ENCODE results near the gene P2RY6. TPM values are rescaled to one million over a fixed set of nuclear protein-coding genes. Genes with fewer than 3 reads are reported as not detected.
A peak's percentile ranks its signal among the peaks of the same experiment; 100 is the strongest.

Gene P2RY6
- total RNA-seq, 4 donors from 2014 or later, result 1.0 to 4.2 (median 2.4) TPM

DNA sequence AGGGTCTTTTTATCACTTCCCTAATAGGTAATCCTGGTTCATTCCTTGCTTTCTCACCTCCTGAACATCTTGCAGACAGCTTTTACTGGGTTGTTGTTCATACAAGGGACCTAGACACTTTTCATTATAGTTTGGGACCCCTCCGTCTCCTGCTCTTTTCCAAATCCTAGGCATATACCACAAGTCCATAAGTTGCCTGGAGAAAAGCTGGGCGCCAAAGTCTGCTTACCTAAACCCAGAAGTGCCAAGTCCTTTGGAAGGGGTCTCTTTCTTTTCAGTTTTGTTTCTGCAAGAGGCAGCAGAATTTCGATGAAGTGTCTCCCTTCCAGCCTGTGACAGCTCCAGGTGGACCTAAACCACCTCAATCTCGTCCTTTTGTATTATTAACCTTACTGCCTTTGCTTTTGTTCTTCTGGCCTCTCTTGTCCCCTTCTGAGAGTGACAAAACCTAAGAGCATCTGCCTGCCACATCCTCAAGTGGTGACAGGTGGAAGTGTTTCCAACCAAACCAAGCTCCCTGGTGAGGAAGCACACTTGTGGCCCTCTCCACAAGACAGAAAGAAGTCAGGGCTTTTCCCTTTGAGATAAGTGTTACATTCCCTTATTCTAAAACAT lies 19.5 kb upstream of the P2RY6 start:
- ATAC-seq (ENCODE audit: low FRiP score) (no peak), DNase-seq (ENCODE audit: low spot score) (no peak)
- TF ChIP-seq, protein P1, sequence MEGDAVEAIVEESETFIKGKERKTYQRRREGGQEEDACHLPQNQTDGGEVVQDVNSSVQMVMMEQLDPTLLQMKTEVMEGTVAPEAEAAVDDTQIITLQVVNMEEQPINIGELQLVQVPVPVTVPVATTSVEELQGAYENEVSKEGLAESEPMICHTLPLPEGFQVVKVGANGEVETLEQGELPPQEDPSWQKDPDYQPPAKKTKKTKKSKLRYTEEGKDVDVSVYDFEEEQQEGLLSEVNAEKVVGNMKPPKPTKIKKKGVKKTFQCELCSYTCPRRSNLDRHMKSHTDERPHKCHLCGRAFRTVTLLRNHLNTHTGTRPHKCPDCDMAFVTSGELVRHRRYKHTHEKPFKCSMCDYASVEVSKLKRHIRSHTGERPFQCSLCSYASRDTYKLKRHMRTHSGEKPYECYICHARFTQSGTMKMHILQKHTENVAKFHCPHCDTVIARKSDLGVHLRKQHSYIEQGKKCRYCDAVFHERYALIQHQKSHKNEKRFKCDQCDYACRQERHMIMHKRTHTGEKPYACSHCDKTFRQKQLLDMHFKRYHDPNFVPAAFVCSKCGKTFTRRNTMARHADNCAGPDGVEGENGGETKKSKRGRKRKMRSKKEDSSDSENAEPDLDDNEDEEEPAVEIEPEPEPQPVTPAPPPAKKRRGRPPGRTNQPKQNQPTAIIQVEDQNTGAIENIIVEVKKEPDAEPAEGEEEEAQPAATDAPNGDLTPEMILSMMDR (IDR thresholded peaks at IDR 0.05), result no peak

DNA sequence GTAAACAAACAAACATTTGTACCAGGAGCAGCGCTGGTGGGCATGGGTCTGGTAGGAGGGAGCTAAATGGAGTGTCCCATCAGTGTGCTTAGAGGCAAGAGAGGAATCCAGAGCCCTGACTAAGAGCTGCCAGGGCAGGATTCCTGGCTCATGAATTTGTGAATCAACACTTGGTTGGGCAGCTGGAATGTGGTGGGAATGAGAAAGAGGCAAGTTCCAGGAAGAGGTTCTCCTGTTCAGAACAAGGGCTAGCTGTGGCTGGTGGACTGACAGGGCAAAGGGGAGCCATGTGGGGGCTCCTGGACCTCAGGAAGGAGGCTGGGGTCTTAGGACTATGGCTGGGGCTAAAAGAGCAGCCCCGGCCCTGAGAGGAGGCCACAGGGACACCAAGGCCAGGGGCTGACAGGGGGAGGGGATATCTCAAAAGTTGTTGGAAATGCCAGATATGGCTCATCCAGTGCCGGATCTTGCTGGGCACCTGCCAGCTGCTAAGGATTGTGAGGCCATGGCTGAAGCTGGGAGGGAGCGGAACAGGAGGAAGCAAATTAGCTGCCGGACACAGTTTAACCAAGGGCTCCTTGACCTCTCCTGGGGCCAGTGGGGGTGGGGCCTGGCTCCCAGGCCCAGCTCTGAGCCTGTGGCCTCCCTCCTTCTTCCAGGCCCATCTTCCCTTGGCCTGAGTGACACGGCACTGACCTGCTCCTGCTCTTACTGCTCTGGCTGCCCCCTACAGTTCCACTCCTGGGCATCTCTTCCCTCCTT lies 14.6 kb upstream of the P2RY6 start:
- TF ChIP-seq, protein P1 (IDR thresholded peaks at IDR 0.05), result no peak
- ATAC-seq (ENCODE audit: low FRiP score), result peak; percentile 72
- no peak for DNase-seq (ENCODE audit: low spot score)

DNA sequence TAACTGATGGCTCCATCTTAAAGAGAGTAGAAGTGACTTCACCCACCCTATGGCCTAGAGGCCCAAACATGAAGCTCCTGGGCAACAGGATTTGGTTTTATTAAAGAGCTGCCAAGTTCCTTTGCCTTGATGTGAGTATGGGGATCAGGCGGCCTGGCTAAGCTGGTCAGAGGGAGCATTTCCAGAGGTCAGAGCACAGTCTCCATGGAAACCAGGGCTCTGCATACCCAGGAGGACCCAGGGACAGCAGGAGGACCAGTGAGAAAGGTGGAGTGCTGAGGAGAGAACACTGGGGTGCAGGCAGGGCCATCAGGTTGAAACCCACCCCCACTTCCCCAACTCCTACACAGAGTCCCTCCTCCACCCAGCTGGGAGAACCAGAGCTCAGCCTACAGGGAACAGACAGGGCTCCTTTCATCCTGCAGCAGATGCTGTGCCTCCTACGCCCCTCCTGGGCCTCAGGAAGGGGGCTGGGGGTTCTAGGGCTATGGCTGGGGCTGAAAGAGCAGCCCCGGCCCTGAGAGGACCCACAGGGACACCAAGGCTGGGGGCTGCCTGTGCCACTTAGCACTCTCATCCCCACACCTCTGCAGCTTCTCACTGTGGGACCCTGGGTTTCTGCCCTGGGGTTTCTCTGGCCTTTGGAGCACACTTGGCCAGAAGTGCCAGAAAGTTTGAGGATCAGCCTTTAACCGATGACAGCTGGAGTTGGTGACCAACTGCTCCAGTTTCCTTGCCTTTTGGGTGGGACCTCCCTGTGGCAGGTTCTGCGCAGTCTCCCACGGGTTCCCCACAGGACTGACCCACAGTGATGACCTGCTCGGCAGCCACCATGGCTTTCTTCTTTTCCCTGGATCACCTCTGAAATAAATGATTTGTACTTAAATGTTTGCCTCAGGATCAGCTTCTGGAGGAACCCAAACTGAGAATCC lies 13.8 kb upstream of the P2RY6 start:
- ATAC-seq (ENCODE audit: low FRiP score) (no peak), DNase-seq (ENCODE audit: low spot score) (no peak)
- TF ChIP-seq, protein P1 (IDR thresholded peaks at IDR 0.05), result no peak

DNA sequence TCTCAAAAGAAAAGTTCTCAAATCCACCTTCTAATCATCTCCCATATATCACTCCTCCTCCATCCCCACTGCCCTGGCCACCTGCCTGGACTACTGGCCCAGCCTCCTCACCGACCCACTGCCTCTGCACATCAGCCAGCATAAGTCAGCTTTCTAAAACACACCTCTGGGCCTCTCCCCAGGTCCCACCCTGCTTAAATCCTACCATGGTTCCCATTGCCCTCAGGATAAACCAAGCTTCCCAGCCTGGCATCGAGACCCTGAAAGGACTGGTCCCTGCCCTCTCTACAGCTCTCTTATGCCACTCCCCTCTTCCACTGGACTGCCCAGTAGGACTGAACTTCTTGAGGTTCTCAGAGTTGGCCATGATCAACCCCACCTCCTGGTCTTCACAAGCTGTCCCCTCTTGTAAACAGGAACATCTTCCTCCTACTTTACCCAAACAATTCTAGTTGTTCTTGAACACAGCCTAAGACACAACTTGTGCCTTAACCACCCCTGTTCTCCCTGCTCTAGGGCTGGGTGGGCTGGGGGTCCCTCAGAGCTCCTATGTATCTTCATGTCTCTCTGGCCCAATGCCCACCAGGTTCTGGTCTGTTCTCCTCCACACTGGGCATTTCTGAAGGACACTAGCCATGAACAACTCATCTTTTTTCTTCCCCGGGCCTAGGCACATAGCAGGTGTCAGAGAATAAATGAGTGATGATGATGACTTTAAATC lies 12.6 kb upstream of the P2RY6 start:
- ATAC-seq (ENCODE audit: low FRiP score) (no peak), DNase-seq (ENCODE audit: low spot score) (no peak)
- TF ChIP-seq, protein P1 (IDR thresholded peaks at IDR 0.05), result no peak

DNA sequence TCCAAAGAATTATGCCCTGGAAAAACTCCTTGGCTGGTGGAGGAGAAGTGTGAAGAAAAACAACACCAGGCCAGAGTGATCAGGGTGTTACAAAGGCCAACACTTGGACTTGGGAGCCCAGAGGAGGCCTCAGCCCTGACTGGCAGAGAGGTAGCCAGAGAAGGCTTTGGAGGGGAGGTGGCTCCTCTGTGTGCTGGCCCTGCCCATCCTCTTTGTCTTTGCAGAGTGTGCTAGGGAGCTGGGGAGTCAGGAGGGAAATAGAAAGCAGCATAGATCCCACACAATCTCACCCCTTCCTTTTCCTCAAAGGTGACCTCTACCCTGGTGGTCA lies 12.0 kb upstream of the P2RY6 start:
- no peak for ATAC-seq (ENCODE audit: low FRiP score)
- DNase-seq (ENCODE audit: low spot score), result no peak
- TF ChIP-seq, protein P1 (IDR thresholded peaks at IDR 0.05), result no peak

DNA sequence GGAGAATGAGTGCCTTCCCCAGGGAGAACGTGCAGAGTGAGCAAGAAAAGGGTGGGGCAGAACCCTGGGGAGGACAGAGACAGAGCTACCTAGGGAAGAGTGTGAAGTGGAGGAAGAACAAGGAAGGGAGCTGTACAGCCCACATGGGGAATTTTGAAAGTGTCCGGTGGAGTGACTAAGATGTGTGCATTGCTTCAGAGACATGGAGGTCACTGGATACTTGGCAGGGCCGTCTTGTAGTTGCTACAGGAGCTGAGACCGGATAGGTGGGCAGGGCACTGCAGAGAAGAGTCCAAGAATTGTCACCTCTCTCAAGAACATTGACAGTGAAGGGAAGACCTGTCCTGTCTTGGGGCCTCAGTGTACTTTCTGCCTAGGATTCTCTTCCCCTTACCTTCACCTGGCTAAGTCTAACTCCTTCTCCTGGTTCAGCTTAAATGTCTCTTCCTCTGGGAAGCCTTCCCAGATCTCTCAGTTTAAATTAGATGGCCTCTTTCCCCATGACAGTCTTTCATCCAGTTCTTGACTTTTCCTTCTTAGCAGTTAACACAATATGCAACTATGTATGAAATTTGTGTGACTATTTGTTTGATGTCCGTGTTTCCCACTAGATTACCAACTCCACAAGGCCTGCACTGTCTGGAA lies 9.2 kb upstream of the P2RY6 start:
- DNase-seq (ENCODE audit: low spot score), result no peak
- no peak for ATAC-seq (ENCODE audit: low FRiP score)
- TF ChIP-seq, protein P1 (IDR thresholded peaks at IDR 0.05), result no peak

All from omental fat pad (tissue), 4 donors.